ENCODE measurements around the gene TRAPPC5.

- no peak for TF ChIP-seq CTCF (conservative IDR thresholded peaks at IDR 0.05; ENCODE audit: low read depth, low read length)
- no peak for TF ChIP-seq EZH2 (IDR thresholded peaks at IDR 0.05; ENCODE audit: low read length, unreplicated experiment)
- TF ChIP-seq EZH2phosphoT487 (IDR thresholded peaks at IDR 0.05; ENCODE audit: borderline replicate concordance, low read length): no peak
Measured at GRCh38 chr19:7645656-7646425, 34.8 kb upstream of the TRAPPC5 start.
